GM12801 (cell line): Measurements from ENCODE around the gene SCCPDH.

ENCODE experiments used
- TF ChIP-seq, protein P1 (sequence below): IDR thresholded peaks from one replicate; pipeline ENCODE4 v1.5.1; 2011; ENCODE audit warnings: control low read depth; ENCODE audit not compliant: insufficient read length; ENCODE audit errors: extremely low read depth

The SCCPDH gene

DNA sequence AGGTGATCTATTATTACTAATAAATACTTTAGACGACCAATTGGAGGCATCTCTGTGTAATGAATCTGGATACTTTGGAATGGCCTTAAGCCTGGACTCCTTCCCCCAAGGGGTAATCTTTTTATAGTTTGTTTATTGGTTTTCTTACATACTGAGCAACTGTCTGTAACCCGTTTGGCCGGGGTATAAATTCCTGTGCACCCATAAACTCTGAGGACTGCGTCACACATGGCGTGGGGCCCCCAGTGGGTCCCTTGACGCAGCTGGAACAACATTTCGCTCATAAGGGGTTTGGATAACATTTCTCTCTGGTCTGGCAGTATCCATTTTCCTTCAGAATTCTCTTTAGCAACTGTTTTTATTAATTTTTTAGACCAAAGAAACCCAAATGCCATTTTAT is 26.5 kb downstream of the SCCPDH start:
- TF ChIP-seq, protein P1, sequence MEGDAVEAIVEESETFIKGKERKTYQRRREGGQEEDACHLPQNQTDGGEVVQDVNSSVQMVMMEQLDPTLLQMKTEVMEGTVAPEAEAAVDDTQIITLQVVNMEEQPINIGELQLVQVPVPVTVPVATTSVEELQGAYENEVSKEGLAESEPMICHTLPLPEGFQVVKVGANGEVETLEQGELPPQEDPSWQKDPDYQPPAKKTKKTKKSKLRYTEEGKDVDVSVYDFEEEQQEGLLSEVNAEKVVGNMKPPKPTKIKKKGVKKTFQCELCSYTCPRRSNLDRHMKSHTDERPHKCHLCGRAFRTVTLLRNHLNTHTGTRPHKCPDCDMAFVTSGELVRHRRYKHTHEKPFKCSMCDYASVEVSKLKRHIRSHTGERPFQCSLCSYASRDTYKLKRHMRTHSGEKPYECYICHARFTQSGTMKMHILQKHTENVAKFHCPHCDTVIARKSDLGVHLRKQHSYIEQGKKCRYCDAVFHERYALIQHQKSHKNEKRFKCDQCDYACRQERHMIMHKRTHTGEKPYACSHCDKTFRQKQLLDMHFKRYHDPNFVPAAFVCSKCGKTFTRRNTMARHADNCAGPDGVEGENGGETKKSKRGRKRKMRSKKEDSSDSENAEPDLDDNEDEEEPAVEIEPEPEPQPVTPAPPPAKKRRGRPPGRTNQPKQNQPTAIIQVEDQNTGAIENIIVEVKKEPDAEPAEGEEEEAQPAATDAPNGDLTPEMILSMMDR: no peak

DNA sequence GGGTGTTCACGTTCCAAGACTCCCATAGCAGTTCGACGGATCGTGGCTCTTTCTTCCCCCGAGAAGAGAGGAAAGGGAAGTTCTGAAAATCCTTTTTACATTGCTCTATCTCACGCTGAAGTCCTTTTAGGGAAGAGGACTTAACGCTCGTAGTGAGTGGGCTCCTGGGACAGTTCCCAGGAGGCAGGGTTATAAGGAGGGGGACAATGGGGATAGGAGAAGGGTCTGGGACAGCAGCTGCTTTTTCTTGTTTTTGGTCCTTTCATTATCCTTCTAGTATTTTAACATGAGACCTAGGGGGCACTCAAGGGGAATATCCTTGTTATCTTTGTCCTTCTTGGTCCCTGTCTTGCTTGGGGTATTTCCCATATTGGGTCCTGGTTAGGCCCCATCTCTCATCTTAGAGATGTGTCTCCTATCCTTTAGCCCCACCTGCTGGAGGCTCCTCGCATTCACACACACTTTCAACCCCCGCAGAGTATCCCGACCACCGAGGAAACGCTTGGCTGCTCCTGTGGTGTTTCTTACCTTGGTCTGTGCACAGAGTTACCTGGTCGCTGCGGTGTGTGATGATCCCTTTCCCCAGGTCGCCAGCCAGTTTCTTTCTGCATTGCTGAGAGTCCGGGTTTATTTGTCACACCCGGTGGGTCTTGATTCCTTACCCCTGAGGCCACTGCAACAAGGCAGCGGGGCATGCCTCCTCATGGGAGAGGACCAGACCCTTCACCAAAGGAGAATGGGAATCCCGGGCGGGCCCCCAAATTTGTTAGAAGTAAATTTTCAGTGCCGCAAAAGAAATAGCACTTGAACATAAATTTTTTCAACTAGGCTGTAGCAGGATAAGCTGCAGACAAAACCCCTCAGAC is 29.7 kb downstream of the SCCPDH start:
- TF ChIP-seq, protein P1: no peak

DNA sequence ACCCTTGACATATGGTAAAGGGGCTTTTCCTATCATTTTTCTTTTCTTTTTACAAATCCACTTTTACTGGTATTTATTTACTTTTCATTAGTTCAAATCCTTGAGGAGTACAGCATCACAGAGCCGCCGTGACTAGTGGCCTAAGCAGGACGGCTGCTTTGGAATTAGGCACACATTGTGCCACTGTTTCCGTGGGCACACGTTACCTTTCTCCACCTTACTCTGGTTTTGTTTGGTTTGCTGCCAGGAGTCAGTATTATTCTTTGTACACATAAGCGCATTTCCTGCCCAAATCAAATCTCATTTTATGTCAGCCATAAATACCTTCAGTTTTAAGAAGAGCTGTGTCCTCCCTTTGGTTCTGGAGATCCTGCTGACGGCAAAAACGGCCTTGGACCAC is 31.2 kb downstream of the SCCPDH start:
- TF ChIP-seq, protein P1: no peak

DNA sequence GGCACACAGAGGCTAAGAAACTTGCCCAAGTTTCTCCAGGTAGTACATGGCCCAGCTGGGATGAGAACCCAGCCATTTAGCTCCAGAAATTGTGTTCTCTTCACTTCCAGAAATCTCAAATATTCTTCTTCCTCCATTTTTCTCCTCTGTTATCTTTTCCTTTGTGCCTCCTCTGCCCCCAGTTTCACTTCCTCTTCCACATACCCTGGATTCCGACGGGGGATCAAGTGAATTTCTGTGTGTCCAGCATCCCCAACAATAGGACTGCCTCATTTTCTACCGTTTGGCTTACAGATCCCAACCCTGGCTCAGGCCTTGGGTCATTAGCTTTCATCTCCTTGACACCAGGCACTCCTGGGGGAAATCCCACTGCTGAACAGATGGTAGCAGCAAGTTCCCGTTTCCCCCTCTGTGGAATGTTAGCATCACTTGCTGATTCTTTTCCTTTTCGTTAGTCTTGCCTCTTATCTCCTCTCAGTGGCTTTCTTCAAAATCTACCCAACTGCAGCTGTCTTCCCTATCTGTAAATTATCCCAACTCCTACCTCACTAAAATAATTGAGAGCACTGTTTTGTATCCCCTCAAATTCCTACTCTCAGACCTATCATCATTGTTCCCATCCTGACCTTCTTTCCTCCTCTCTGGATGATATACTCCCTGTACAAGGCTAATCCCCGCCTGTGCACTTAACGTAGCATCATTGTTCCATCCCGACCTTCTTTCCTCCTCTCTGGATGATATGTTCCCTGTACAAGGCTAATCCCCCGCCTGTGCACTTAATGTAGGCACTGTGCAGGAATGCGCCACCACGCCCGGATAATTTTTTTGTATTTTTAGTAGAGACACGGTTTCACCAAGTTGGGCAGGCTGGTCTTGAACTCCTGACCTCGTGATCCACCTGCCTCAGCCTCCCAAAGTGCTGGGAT is 36.5 kb downstream of the SCCPDH start:
- TF ChIP-seq, protein P1: no peak

DNA sequence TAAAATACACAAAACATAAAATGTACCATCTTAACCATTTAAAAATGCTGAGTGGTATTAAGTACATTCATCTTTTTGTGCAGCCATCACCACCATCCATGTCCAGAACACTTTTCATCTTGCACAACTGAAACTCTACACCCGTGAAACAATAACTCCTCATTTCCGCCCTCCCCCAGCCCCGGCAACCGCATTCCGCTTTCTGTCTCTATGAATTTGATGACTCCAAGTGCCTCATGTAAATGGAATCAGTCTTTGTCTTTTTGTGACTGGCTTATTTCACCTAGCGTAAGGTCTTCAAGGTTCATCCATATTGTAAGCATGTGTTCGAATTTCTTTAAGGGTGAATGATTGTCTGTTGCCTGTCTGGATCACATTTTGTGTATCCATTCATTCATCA is 37.2 kb downstream of the SCCPDH start:
- TF ChIP-seq, protein P1: no peak

DNA sequence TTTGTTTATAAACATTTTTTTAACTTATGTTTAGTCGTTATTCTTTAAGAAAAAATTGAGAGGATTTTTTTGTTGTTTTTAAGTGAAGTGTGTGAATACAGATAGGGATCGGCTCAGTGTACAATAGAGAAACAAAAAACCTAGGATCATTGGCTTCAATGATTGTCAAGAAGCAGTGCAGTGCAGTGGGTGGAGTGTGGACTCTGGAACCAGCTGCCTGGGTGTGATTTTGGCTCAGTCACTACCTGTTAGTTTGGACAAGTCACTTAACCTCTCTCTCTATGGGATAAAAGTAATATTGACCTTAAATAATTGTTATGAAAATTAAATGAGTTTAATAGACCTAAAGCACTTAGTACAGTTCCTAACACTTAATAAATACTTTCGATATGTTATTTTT is 41.3 kb downstream of the SCCPDH start:
- TF ChIP-seq, protein P1: no peak

DNA sequence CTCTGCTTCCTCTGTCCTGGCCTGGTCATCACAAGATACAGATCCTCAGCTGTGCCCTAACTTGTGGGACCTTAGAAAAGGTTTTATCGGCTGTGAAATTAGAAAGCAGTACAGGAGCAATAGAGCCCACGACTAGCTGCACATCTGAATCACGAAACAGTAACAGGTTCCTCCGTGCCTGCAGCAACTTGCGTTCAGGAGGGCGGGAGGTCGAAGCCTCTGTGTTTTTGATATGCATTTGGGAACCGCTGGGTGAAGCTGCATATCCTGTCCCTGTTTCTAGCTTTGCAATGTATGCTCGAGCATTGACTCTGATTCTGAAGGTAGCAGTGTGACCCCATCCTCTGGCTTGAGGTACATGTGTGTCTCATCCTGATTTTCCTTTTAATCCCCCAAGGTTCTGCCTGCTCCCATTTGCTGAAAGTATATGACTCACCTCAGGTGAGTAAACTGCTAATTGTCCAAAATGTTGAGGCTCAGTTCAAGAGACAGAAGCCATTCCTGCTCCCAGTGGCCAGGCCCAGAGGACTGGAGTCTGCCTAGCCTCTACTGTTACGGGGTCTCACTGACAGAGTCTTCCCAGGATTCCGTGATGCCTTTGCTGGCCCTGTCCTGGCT is 44.3 kb downstream of the SCCPDH start:
- TF ChIP-seq, protein P1: no peak
